Measurements from ENCODE around the gene SDE2.
A peak's percentile ranks its signal among the peaks of the same experiment; 100 is the strongest.

The SDE2 gene

DNA sequence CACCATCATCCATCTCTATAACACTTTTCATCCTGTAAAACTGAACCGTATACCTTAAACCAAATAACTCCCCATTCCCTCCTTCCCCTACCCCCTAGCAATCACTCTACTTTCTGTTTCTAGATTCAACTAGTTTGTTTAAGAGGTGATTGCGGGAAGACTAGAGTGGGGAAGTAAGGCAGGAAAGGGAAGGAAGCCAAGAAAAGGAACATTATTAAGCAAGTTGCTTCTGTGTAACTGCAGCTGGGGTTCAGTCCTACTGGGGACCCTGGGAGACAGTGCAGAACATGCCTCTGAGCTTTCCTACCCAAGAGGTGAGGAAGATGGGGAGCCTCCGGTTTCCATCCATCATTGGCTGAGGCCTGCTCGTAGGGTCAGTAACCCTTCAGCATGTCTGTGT lies 34.4 kb upstream of the SDE2 start:
- H3K4me3 ChIP-seq, result no peak overlapping the region
- H3K9ac ChIP-seq, result no peak overlapping the region
- H4K20me1 ChIP-seq, result no peaks in the 10 kb centered on the region
- H3K9me3 ChIP-seq, result no peaks in the 10 kb centered on the region
- no peak overlapping the region for H3K27ac ChIP-seq
- H3K4me2 ChIP-seq, result no peak overlapping the region
- H3K27me3 ChIP-seq, result no peaks in the 10 kb centered on the region
- TF ChIP-seq Cebpa-rat (IDR thresholded peaks at IDR 0.05), result no peak
- peaks cover 28% of the 10 kb centered on the region for H3K4me1 ChIP-seq
- no peaks in the 10 kb centered on the region for H3K36me3 ChIP-seq

DNA sequence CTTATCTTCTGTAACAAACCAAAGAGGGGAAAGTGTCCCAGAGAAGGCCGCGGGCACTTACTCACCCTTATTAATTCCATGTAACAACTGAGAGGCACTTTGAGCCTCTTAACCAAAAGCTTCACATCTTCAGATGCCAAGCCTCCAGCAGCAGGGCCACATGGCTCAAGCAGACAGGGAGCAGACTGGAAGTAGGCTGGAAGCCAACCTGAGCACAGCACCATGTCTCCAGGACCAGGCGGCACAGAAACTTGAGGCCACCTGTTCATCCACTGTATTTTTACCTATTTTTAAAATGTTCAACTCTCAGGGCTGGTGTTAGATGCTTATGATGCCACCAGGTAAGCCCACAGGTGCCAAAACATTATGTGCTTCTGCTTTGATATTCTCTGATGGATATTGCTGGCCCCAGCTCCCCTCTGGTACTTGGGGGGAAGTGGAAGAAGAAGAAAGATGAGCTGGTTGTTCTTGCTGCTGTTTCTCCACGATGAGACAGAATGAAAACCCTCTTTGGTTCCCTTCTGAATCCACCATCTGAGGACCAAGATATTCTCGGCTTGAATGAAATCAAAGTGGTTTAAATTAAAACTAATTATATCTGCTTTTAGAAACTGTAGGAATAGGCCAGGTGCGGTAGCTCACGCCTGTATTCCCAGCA lies 30.6 kb upstream of the SDE2 start:
- Histone ChIP-seq H3K27ac (0 out of 2 replicates have a peak overlapping the region, but pooled peaks have one; percentile 28), H3K4me3 (no peak overlapping the region), H3K9me3 (no peaks in the 10 kb centered on the region), H3K9ac (no peak overlapping the region), H3K36me3 (no peaks in the 10 kb centered on the region), H3K4me1 (peaks cover 34% of the 10 kb centered on the region), H3K4me2 (peak overlapping the region; percentile 53), H3K27me3 (no peaks in the 10 kb centered on the region), H4K20me1 (no peaks in the 10 kb centered on the region)
- no peak for TF ChIP-seq Cebpa-rat (IDR thresholded peaks at IDR 0.05)

DNA sequence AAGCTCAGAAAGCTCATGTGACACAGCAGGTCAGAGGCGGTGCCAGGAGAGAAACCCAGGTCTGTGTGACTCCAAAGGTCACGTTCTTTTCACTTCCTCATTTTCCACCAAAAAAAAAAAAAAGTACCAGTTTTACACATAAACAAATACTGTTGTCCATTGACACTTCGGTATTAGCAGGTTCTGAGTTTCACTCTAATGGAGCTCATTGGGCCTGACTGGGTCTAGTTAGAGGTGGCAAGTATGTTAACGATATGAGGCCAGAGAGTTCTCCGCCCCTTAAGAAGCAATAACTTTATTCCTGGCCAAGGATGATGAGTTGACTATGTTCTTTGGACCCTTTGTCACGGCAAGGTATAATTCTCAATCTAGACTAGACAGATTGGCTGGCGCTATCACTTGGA lies 30.0 kb upstream of the SDE2 start:
- TF ChIP-seq Cebpa-rat (IDR thresholded peaks at IDR 0.05), result no peak
- Histone ChIP-seq H3K27ac (no peak overlapping the region), H4K20me1 (no peaks in the 10 kb centered on the region), H3K9me3 (no peaks in the 10 kb centered on the region), H3K27me3 (no peaks in the 10 kb centered on the region), H3K4me3 (no peak overlapping the region), H3K36me3 (no peaks in the 10 kb centered on the region), H3K4me2 (peak overlapping the region; percentile 53), H3K9ac (no peak overlapping the region), H3K4me1 (peaks cover 34% of the 10 kb centered on the region)

DNA sequence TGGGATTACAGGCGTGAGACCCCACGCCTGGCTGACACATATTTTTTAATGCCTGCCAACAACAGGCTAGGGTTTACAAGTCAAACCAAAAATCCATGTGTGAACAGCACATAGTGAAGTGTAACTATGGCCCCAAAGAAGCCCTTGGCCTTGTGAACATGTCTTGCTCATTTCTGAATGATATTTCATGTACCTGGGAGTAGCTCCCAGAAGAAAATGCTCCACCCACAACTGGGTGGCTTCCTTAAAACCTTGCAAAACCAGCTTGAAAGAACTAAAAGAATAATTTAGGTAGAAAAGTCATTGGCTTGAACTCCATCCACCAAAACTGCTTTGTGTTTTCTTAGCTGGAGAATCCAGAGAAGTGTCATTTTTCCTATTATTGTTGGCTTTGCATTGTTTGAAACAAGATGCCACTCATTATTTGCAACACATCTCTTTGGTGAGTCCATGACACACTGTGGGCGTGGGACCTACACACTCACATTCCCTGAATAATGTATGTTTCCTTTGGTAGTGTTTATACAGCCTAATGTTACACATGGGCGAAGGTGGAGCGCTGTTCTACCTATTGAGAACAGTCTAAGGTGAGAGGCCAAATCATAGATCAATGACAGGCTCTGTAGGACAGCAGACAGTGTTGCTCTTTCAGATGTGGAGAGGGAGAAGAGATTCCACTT lies 28.5 kb upstream of the SDE2 start:
- Histone ChIP-seq H3K9ac (no peak overlapping the region), H3K9me3 (no peaks in the 10 kb centered on the region), H4K20me1 (no peaks in the 10 kb centered on the region), H3K27me3 (no peaks in the 10 kb centered on the region), H3K4me1 (peaks cover 29% of the 10 kb centered on the region), H3K36me3 (no peaks in the 10 kb centered on the region), H3K4me2 (peak overlapping the region; percentile 53; the same call in 1 of the 2 replicates), H3K27ac (no peak overlapping the region), H3K4me3 (no peak overlapping the region)
- TF ChIP-seq Cebpa-rat (IDR thresholded peaks at IDR 0.05), result no peak

DNA sequence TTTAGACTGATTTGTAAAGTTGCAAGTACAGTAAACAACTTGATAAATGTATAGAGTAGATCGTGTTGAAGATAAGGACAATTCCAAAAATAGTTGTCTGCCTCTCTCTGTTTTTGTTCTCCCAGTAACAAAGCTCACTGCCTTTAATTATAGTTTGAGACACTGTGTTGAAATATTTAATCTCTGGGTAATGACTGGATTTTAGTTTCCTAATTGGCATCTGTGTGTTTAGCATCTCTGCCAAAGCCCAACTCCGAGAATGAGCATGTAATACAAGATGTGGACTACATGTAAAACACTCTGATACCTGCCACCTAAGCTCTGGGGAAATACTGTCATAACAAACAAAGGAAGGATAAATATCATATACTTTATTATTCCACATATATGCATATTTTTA lies 27.7 kb upstream of the SDE2 start:
- no peak overlapping the region for H3K4me2 ChIP-seq
- no peaks in the 10 kb centered on the region for H3K27me3 ChIP-seq
- TF ChIP-seq Cebpa-rat (IDR thresholded peaks at IDR 0.05), result no peak
- H3K9ac ChIP-seq, result no peak overlapping the region
- no peak overlapping the region for H3K27ac ChIP-seq
- H4K20me1 ChIP-seq, result no peaks in the 10 kb centered on the region
- no peaks in the 10 kb centered on the region for H3K9me3 ChIP-seq
- peaks cover 29% of the 10 kb centered on the region for H3K4me1 ChIP-seq
- H3K36me3 ChIP-seq, result no peaks in the 10 kb centered on the region
- H3K4me3 ChIP-seq, result no peak overlapping the region

DNA sequence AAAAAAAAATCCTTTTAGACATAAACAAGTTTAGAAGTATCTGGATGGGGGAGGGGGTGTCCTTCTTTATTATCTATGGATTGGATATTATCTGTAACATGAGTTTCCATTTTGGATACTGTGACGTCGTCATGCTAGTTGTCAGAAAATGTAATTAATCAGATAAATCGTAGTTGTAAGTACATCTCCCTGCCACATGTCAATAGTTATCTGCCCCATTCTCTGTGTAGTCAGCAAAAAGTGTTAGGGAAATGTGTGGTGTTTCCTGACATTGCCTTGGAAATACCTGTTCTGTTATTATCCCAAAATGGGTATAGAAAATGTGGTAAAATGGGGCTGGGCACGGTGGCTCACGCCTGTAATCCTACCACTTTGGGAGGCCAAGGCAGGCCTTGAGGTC lies 24.6 kb upstream of the SDE2 start:
- Histone ChIP-seq H4K20me1 (no peaks in the 10 kb centered on the region), H3K36me3 (no peaks in the 10 kb centered on the region), H3K9ac (no peak overlapping the region), H3K4me2 (no peak overlapping the region), H3K27ac (no peak overlapping the region), H3K9me3 (no peaks in the 10 kb centered on the region), H3K27me3 (no peaks in the 10 kb centered on the region), H3K4me3 (no peak overlapping the region), H3K4me1 (peaks cover 8% of the 10 kb centered on the region)
- no peak for TF ChIP-seq Cebpa-rat (IDR thresholded peaks at IDR 0.05)

DNA sequence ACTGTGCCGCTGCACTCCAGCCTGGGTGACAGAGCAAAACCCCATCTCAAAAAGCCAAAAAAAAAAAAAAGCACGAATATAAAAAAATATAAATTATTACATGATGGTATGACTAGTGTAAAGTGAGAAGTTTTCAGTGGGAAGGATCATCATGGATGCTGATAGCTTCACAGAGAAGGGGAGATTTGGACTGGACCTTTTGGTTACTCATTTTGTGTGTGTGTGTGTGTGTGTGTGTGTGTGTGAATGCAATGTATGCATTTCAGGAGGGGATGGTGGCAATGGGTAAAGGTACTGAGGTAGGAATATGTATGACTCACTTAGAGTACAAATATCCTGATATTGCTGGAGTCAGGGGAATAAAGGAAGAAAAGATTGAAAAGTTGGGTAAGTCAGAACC lies 22.7 kb upstream of the SDE2 start:
- TF ChIP-seq Cebpa-rat (IDR thresholded peaks at IDR 0.05), result no peak
- H3K4me3 ChIP-seq, result no peak overlapping the region
- no peaks in the 10 kb centered on the region for H3K9me3 ChIP-seq

DNA sequence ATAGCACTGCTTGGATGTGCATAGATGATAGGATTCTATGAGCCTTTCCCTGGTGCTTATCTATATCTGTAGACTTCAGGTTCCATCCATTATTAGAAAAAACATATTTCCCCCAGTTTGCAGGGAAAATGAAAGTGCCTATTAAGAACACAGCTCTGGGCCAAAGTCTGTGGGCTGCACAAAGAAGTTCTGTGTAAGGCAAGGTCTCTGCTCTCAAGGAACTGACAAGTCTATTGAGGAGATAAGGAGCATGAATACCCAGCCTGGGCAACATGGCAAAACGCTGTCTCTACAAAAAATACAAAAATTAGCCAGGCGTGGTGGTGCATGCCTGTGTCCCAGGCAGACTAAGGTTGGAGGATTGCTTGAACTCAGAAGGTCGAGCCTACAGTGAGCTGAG lies 22.3 kb upstream of the SDE2 start:
- no peaks in the 10 kb centered on the region for H3K36me3 ChIP-seq
- peaks cover 6% of the 10 kb centered on the region for H3K4me1 ChIP-seq
- no peaks in the 10 kb centered on the region for H3K27me3 ChIP-seq
- no peaks in the 10 kb centered on the region for H3K9me3 ChIP-seq
- H4K20me1 ChIP-seq, result no peaks in the 10 kb centered on the region
- no peak overlapping the region for H3K9ac ChIP-seq
- no peak for TF ChIP-seq Cebpa-rat (IDR thresholded peaks at IDR 0.05)
- no peak overlapping the region for H3K4me2 ChIP-seq
- H3K4me3 ChIP-seq, result no peak overlapping the region
- H3K27ac ChIP-seq, result no peak overlapping the region

More for the DNA sequence above, 22.7 kb upstream of the SDE2 start:
- H3K4me1 ChIP-seq, result peaks cover 5% of the 10 kb centered on the region
- H3K36me3 ChIP-seq, result no peaks in the 10 kb centered on the region
- H4K20me1 ChIP-seq, result no peaks in the 10 kb centered on the region
- H3K4me2 ChIP-seq, result no peak overlapping the region
- H3K9ac ChIP-seq, result no peak overlapping the region
- H3K27ac ChIP-seq, result no peak overlapping the region
- no peaks in the 10 kb centered on the region for H3K27me3 ChIP-seq

DNA sequence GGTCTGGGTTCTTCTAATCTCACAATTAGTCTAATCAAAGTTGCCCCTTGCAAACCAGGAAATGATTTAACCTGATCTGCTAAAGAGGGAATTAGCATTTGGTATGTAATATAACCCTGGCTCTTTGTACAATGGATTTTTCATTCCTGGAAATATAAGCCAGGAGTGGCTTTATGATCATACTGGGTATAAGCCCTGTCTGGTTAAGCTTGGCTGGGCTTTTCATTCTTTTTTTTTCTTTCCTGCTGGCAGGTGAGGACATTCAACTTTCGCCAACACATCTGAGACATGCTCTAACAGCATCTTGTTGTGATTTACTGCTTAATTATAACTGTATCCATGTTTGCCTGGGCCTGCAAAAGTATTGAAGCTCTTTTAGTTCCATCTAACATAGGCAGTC lies 20.4 kb upstream of the SDE2 start:
- Histone ChIP-seq H3K4me1 (peaks cover 15% of the 10 kb centered on the region), H3K4me2 (no peak overlapping the region), H3K27ac (no peak overlapping the region), H4K20me1 (no peaks in the 10 kb centered on the region), H3K36me3 (no peaks in the 10 kb centered on the region), H3K4me3 (no peak overlapping the region), H3K9ac (no peak overlapping the region), H3K9me3 (no peaks in the 10 kb centered on the region), H3K27me3 (no peaks in the 10 kb centered on the region)
- no peak for TF ChIP-seq Cebpa-rat (IDR thresholded peaks at IDR 0.05)

DNA sequence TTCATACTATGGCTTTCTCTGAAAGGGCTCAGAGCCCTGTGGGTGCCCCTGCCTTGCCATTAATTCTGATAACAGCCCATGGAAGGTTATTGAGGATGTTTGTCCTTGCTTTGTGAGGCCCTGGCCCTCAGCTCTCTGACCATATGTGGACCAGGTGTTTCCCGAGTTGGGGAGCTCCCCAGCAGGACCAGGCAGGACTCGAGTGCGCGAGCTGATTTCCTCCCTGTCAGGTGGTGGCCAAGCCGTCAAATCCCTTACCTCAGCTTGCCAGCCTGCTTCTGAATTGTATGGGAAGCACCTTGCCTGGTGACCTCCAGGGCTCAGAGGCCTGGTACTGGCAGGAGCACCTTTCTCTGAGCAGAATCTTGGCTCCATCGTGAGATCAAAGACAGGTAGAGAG lies 17.9 kb upstream of the SDE2 start:
- no peak for TF ChIP-seq Cebpa-rat (IDR thresholded peaks at IDR 0.05)
- Histone ChIP-seq H3K4me2 (no peak overlapping the region), H3K27ac (no peak overlapping the region), H4K20me1 (no peaks in the 10 kb centered on the region), H3K4me1 (peaks cover 20% of the 10 kb centered on the region), H3K27me3 (no peaks in the 10 kb centered on the region), H3K9me3 (no peaks in the 10 kb centered on the region), H3K4me3 (no peak overlapping the region), H3K9ac (no peak overlapping the region), H3K36me3 (no peaks in the 10 kb centered on the region)

Data from BLaER1 (cell line).